ENCODE results near the gene UTP11.

Gene UTP11

DNA sequence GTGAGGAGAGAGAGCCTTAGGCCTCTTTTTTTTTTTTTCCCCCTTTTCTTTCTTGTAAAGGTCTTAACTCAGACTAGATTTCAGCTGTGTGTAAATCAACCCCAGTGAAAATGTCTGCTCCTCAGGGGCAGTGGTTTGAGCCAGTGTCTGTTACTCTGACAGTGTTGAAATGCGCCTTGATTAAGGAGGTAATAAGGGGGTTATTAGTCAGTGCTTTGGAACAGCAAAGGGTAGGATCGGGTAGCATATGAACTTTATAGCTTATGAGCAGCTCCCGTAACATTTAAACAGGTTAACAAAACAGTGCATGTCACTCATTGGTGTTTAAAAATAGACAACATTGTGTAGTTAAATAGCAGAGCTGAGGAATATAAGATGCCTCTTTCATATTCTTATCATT, 10.3 kb downstream of the UTP11 start:
- TF ChIP-seq GABPA (IDR thresholded peaks at IDR 0.05; ENCODE audit: low read depth) (no peak), SPI1 (IDR thresholded peaks at IDR 0.05; ENCODE audit: borderline replicate concordance, low read depth) (no peak), REST (IDR thresholded peaks at IDR 0.05; ENCODE audit: insufficient replicate concordance, low read depth) (no peak), POLR2AphosphoS5 (IDR thresholded peaks at IDR 0.05; ENCODE audit: low read depth) (no peak)
- TF ChIP-seq, protein P1, sequence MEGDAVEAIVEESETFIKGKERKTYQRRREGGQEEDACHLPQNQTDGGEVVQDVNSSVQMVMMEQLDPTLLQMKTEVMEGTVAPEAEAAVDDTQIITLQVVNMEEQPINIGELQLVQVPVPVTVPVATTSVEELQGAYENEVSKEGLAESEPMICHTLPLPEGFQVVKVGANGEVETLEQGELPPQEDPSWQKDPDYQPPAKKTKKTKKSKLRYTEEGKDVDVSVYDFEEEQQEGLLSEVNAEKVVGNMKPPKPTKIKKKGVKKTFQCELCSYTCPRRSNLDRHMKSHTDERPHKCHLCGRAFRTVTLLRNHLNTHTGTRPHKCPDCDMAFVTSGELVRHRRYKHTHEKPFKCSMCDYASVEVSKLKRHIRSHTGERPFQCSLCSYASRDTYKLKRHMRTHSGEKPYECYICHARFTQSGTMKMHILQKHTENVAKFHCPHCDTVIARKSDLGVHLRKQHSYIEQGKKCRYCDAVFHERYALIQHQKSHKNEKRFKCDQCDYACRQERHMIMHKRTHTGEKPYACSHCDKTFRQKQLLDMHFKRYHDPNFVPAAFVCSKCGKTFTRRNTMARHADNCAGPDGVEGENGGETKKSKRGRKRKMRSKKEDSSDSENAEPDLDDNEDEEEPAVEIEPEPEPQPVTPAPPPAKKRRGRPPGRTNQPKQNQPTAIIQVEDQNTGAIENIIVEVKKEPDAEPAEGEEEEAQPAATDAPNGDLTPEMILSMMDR (IDR thresholded peaks at IDR 0.05; ENCODE audit: insufficient read depth, low read length), result no peak
- Histone ChIP-seq H3K4me3 (replicated peaks; ENCODE audit: insufficient read depth, low read length) (no peak overlapping the region), H3K27ac (replicated peaks) (no peak overlapping the region), H3K27me3 (ENCODE audit: insufficient read depth, poor library complexity, severe bottlenecking) (no peaks in the 10 kb centered on the region)
- DNase-seq (ENCODE audit: low read depth in 1 of 2, low spot score in 1 of 2), result no peak

- TF ChIP-seq POLR2AphosphoS5 (IDR thresholded peaks at IDR 0.05; ENCODE audit: low read depth) (no peak), GABPA (IDR thresholded peaks at IDR 0.05; ENCODE audit: low read depth) (no peak)
These were observed 12.7 kb downstream of the UTP11 start for GRCh38 chr1:38025233-38025632.

GRCh38 chr1:38025664-38026063, 13.1 kb downstream of the UTP11 start:
- Histone ChIP-seq H3K4me3 (replicated peaks; ENCODE audit: insufficient read depth, low read length) (no peak overlapping the region), H3K27ac (replicated peaks) (no peak overlapping the region), H3K27me3 (ENCODE audit: insufficient read depth, poor library complexity, severe bottlenecking) (no peaks in the 10 kb centered on the region)
- TF ChIP-seq REST (IDR thresholded peaks at IDR 0.05; ENCODE audit: insufficient replicate concordance, low read depth) (no peak), POLR2AphosphoS5 (IDR thresholded peaks at IDR 0.05; ENCODE audit: low read depth) (0 out of 2 replicates have a peak, but pooled peaks have one; percentile 19)
- DNase-seq (ENCODE audit: low read depth in 1 of 2, low spot score in 1 of 2), result no peak

More at GRCh38 chr1:38025233-38025632, 12.7 kb downstream of the UTP11 start:
- Histone ChIP-seq H3K4me3 (replicated peaks; ENCODE audit: insufficient read depth, low read length) (no peak overlapping the region), H3K27me3 (ENCODE audit: insufficient read depth, poor library complexity, severe bottlenecking) (no peaks in the 10 kb centered on the region), H3K27ac (replicated peaks) (no peak overlapping the region)
- DNase-seq (ENCODE audit: low read depth in 1 of 2, low spot score in 1 of 2), result no peak

DNA sequence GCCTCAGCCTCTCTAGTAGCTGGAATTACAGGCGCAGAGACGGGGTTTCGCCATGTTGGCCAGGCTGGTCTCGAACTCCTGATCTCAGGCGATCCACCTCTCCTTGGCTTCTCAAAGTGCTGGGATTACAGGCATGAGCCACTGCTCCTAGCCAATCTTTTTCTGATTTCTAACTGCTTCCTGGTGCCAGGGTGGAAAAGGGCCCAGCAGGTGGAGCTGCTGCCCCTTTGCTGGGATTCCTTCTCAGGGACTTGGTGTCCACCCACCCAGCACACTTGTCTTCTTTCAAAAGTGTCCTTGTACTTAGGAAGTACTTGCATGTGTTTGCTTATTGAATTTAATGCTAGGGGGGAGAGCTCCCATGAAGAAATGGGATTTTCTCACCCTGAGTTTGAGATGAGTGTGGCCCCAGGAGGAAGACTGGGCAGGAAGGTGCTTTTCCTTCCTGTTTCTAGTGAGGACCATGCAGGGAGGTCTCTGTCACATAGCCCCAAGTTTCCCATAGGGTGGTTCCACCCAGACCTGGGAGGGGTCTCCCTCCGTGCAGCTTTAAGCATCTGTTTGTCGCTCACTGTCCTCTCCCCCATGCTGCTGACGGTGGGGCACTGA, 14.2 kb downstream of the UTP11 start:
- Histone ChIP-seq H3K4me3 (replicated peaks; ENCODE audit: insufficient read depth, low read length) (no peak overlapping the region), H3K27ac (replicated peaks) (no peak overlapping the region), H3K27me3 (ENCODE audit: insufficient read depth, poor library complexity, severe bottlenecking) (no peaks in the 10 kb centered on the region)
- DNase-seq (ENCODE audit: low read depth in 1 of 2, low spot score in 1 of 2), result no peak
- TF ChIP-seq REST (IDR thresholded peaks at IDR 0.05; ENCODE audit: insufficient replicate concordance, low read depth), result no peak
- TF ChIP-seq, protein P1 (IDR thresholded peaks at IDR 0.05; ENCODE audit: insufficient read depth, low read length), result peak; percentile 20

All from HL-60 (cell line).